GM18498 (cell line): ENCODE data around the gene ANKS6.

ENCODE experiments used
- ATAC-seq: cut with Tn5 transposase; IDR thresholded peaks from one replicate; pipeline ENCODE4 v1.9.1; 2021; ENCODE audit warnings: mild to moderate bottlenecking, moderate library complexity; ENCODE audit not compliant: unreplicated experiment

ANKS6 gene

DNA sequence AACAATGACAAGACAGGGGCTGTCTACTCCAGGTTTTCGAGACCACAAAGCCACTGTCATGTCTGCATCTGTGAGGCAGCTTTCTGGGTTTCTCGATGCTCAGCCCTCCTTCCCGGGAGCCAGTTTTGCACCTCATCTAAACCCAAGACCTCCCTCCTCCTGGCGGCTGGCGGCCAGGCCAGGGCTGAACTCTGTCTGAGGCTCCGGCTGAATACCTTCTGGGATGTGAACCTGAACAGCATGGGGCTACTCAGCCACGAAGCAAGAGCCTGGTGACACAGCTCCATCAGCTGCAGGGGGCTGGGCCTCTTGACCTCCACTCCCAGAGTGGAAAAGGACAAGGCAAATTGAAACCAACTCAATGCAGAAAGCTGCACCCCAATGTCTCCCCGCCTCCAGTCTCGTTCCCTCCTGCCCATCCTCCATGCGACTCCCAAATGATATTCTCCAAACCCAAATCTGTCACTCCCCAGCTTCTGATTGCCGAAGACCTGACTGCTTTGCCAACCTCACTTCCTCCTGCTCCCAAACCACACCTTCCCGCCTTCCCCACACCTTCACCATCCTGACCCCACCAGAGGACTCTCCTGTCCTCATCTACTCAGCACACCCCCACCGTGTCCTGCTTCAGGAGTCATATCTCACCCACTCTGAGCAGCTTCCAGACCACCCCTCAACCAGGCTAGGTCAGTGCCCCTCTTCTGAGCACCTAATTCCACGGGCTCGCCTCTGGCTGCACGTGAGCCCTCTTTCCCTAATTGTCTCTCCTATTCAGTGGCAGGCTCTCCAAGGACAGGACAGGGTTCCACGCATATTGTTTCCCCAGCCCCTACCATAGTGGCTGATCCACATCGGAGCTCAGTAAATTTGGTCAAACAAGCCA, 4.5 kb downstream of the ANKS6 start:
- ATAC-seq = no peak

- ATAC-seq = peak; percentile 79
These were observed 5.3 kb downstream of the ANKS6 start for GRCh38 chr9:98790842-98791607.

- no peak for ATAC-seq
These were observed 6.1 kb downstream of the ANKS6 start for GRCh38 chr9:98790134-98790841.

DNA sequence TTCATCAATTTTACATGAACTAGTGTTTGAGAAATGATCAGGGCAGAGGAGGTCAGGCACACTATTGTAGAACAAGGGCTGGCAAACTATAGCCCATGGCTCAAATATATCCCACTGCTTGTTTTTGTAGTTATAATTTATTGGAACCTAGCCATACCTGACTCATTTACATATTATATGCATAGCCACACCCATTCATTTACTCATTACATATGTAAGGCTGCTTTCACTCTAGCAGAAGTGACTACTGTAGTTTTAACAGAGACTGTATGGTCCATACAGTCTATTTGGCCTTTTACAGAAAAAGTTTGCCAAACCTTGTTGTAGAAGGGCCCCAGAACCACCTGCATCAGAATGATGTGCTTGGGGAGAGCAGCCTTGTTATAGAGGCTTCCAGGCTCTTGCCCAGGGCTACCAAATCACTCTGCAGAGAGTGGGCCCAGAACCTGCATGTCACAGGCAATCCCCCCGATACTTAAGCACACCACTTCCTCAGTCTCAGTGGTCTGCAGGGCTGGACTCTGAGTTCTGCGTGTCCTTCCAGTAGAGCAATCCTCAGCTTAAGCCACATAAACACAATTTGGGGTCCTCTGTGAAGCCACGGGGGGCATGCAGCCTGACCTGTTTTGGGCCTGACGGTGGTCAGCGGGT, 6.7 kb downstream of the ANKS6 start:
- ATAC-seq = no peak

GRCh38 chr9:98787766-98788335, 8.5 kb downstream of the ANKS6 start:
- ATAC-seq = no peak

DNA sequence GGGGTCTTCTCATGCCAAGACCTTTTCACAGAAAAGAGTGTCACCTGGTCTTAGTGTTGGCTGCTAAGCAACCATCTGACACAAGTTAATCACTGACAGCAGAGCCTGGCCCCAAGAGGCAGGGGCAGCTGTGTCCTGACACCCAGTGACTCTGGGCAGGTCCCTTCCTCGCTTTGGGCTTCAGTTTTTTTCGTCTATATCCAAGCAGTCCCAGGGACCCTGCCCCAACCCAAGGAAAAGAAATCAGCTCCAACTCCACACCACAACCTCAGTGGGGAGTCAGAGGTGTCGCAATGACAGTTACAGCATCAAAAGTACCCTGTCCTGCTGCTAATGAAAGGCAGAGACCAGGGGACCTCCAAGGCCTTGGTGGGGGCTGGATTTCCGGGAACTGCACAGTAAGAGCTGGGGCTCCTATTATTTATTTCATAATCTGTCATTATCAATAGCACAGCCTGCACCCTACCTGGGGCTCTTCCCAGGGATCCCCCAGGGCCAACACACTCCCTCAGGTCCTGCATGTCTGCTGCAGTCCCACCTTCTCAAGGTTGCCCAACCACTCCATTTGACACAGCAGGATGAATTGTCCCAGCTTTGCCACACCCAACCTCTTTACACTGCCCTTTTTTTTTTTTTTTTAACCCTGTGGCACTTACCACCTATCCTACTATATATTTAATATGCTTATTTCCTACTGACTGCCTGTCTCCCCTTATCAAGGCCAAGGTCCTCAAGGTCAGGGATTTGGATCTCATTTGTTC, 9.4 kb downstream of the ANKS6 start:
- no peak for ATAC-seq

- ATAC-seq = no peak
These were observed 11.2 kb downstream of the ANKS6 start for GRCh38 chr9:98784831-98785806.

DNA sequence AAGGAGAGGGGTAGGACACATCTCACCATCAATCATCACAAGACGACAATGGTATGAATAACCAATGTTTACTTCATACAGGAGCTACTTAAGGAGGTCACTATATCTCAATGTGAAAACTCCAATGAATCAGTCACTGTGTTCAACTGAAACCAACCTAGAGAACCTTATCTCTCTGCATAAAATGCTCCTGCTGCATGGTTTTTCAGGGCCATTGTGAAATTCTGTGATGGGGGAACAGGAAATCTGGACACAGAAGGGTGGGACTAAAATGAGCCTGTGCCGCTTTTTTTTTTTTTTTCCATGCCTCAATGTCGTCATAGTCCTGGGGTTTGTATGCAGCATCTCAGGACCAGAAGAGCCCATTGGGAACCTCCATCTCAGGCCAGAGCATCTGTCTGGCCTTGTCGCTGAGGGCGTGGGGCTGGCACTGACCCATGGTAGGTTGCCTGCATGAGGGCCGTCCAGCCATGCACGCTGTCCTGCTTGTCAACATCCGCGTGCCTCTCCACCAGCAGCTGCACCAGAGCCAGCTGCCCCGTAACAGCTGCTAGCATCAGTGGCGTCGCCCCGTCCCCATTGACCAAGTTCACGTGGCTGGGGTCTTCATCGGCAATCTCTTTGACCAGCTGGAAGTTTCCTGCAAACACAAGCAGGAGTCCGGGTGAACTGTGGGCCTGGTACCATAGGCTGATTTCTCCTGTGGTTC, 12.7 kb downstream of the ANKS6 start:
- no peak for ATAC-seq

GRCh38 chr9:98781588-98782383, 14.6 kb downstream of the ANKS6 start:
- ATAC-seq = no peak

DNA sequence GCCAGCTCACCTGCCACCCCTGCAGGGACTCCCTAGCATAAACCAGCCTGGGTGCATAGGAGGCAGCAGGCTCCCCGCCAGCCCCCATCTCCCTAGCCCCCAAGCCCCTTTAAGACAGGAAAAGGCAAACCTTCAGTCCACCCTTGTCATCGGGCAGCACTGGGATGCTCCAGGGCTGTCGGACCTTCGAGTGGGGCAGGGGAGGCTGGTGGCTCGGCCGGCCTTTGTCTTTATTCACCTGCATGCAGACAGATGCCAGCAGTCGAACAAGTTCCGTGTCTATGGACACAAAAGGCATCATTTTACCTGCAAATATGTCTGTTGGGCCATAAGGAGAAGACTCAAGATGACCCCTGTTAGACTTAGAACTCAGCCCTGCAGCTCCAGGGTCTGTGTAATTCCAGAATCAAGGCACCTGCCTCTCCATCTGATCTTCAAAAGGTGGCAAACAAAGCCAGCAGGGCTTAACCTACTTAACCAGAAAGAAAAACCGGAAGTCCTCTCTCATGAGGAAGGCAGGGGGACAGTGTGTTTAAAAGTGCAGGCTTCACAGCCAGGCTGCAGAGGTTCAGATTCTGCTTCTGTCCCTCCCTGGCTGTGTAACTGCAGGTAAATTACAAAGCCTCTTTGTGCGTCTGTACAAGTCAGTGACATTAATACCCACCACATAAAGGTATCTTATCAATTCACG, 16.2 kb downstream of the ANKS6 start:
- ATAC-seq = no peak

DNA sequence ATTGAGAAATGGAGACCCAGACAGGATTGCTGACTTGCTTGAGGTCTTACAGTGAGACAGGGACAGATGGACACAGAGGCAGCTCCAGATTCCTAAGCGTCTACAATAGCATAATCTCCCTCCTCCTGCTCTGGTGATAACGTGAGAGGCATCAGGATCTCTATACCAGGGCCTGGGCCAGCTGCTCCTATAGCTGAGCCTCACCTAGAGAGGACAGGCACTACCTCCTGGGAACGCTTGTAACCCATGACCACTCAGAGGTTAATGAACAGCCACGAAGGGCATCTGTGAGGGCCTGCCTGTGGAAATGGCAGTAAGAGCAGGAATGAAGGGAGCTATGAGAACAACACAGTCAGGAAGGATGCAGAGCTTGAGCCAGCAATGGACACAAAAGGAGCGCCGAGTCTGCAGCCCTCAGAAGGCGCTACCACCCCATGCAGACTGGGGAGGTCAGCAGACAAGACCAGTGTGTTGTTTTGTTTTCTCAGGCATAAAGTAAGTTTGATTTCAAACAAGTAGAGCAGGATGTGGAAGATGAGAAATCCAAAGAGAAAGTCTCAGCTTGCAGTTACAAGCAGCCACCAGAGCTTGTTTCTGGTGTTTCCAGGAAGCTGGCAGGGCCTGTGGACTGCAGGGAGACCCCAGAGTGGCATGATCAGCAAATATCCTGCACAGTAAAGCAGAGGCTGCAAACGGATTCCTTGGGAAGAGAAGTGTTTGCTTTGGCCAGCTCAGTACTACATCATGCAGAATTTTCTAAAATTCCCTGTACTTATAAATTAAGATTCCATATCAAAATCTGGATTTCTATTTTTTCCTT, 17.4 kb downstream of the ANKS6 start:
- no peak for ATAC-seq

DNA sequence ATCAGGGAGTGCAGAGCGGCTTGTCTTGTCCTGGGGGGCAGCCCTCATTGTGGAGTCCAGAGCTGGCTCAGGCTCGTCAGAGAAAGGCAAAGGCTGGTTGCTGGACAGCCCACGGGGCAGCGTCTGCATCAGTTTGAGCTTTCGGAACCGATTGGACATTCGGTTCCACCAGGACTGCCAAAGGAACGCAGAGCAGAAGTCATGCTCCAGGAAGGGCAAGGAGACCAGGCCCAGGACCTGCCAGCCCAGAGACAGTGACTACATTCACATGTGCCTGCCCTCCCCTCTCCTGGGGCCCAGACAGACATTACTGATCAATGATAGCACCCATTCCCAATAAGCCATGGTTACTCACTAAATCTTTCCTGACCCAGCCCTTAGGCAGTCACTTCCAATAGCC, 18.1 kb downstream of the ANKS6 start:
- ATAC-seq = no peak

DNA sequence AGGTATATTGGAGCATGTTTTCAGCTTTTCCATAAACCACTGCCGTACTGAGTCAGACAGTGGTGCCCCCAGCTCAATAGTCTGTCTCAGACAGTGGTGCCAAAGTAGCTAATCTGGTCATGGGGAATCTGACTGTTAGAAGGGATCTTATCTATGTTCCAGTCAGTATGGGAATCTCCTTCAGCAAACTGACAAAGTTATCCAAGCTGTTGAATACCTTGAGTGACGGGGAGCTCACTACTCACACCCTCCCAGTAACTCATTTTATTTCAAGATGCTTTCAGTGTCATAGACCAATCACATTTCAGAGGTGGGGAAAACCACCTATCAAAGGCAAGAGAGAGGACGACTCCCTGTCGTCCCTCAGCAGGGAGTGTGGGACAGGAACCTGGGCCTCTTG, 18.7 kb downstream of the ANKS6 start:
- no peak for ATAC-seq

- ATAC-seq = peak; percentile 41
These were observed 20.4 kb downstream of the ANKS6 start for GRCh38 chr9:98775831-98776441.

- no peak for ATAC-seq
These were observed 21.6 kb downstream of the ANKS6 start for GRCh38 chr9:98774746-98775145.
